NCI-H1417 treated with DMSO at 0.1 percent for 48 hours (cell line): ENCODE results near the gene PLCD1.

Experiments
- DNase-seq: peaks from one replicate; lab custom pipeline; 2025; lab: John Stamatoyannopoulos, UW

The PLCD1 gene

DNA sequence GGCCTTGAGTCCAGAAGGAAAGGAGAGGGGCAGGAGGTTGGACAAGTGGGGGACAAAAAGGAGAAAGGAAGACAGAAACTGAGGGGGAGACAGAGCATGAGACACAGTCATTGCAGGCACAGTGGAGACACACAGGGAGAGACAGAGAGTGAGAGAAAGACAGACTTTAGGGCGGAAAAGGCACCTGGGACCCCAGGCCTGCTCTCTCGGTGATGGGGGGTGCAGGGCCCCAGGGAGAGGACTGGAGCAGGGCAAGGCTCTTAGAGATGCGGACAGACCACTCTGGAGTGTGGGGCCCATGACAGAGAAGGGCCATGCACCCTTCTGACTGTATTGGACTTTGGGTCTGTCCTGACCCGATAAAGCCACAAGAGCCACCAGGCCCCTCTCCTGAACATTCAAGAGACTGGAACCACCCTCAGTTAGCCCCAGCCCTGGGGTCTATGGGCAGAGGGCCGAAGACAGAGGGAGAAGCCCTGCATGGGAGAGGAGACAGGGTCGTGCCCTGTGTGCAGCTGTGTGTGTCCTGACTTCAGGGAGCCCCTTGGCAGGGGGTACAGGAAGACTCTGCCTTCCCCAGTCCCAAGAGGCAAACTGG lies 12.5 kb downstream of the PLCD1 start:
- no peak for DNase-seq

DNA sequence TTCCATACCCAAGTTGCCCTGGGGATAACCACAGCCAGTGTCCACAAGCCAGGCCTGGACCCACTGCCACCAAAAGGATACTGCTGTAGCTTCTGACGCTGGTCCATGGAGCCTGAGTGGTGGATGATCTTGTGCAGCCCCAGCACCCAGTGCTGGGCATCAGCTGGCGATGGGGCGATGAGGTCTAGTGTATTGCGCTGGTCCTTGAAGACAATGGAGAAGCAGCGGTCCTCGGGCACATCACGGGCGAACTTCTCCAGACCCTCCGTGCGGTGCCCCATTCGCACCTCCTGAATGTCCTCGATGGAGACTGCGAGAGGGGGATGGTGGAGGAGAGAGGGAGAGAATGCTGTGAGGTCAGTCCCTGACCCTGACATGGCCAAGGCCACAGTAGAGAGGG lies 13.0 kb downstream of the PLCD1 start:
- DNase-seq: no peak

DNA sequence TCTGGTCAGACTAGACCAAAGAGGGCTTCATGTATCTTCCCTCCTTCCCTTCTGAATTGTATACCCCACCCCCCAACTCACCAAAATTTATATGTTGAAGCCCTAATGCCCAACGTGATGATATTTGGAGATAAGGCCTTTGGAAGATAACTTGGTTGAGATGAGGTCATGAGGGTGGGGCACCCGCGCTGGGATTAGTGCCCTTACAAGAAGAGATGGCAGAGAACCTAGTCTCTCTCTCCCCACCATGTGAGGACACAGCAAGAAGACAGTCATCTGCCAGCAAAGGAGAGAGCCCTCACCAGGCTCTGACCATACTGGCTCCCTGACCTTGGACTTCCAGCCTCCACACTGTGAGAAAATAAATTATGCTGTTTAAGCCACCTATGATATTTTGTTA lies 13.5 kb downstream of the PLCD1 start:
- DNase-seq: no peak

DNA sequence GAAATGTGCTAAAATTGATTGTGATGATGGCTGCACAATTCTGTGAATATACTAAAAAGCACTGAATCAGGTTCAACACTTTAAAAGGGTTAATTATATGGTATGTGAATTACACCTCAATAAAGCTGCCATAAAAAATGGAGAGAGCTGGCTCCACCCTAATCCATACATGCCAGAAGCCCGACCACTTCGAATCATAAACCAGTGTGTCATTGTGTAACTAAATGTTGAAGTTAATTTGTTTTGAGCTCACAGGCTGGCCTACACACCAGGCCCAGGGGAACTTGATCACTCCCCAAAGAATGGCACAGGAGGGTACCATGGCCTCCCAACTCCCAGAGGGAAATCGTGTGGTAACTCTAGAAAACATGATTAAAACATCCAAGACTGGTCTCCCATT lies 14.0 kb downstream of the PLCD1 start:
- DNase-seq: no peak

DNA sequence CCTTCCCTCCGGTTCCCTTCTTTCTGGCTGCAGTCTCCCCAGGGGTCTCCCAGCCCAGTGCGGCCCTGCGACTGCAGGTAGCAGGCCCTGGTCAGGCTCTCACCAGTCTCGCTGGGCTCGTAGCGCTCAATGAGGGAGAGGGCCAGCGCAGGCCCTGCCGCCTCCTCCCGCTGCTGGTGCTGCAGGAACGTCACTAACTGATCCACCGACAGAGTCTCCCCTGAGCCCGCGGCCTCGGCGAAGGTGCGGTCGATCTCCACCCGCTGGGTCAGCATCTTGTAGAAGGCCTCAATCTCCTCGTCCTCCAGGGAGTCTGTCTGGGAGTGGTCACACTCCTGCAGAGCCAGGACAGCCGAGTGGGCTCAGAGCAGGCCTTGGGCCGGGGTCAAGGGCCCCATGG lies 18.3 kb downstream of the PLCD1 start:
- DNase-seq: no peak

DNA sequence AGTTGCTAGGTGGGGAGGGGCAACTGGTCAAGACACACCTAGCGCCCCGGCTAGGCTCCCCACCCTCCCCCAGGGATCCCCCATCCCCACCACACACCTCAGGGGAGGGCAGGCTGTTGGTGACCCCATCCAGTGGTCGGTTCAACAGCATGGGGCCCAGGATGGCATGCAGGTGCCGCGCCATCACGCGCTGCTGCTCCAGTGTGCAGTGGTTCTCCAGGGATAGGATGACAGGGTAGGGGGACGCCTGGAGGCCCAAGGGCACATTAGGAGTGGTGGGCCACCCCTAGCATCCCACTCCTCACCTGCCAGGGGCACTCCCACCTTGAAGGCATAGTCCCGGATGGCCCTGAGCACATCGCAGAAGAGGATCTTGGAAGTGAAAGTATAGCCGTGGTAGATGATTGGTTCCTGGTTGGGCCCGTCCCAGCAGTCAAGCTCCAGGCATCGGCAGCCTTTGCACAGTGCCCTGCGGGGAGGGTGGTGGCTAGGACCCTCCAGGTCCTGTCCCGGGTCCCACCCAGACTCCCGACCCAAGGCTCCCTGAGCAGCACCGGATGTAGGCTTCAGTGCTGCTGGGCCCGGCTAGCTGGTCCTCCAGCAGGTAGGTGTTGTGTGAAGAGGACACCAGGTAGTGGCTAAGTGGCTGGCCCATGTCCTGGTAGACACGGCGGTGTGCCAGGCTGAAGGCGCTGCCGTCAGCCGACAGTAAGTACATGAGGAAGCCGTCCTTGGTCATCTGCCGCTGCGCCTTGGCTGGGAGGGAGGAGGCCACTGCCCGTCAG lies 19.4 kb downstream of the PLCD1 start:
- no peak for DNase-seq

DNA sequence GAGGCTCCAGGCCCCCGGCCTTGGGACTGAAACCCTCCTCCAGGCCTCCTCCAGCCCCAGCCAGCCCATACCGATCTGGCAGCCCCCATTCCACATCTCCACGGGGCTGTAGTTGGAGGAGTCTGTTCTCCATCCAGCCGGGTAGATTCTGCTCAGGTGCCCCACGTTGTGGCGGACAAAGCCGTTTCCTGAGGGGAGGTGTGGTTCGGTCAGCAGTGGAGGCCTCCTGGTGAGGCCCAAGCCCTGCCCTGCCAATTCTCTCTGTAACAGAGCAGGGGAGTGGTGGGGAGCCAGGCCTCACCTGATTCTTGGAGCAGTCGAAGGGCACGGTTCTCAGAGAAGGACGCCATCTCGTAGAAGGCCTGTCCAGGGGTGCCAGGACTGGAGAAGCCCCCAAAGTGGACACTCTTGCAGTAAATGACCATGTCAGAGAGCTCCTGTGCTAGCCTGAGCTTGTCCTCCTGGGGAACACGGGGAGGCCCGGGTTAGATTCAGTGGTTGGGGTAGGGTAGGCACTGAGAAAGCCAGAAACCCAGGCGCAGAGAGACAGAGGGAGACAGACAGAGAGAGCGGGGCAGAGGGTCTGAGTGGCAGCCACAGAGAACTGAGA lies 20.4 kb downstream of the PLCD1 start:
- DNase-seq: no peak

DNA sequence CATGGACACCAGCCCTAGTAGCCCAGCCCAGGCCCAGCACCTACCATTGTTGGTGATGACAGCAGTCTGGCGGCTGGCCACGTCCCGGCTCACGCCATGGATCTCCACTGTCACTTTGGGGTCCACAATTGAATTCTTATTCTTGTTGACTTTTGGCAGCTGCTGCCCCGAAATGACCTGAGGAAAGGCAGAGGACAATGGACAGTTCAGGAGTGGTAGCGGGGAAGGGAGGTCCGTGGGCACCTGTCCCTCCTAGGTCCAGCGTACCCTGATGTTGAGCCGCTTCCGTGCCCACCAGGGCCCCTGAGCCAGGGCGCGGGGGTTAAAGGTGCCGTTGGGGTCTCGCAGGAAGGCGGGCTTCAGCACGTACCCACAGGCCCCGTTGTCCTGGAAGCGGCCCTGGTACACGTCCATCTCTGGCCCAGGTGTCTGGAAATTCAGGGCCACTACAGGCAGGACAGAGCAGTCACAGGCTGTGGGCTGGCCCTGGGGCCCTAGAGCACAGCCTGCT lies 21.2 kb downstream of the PLCD1 start:
- DNase-seq: no peak

DNA sequence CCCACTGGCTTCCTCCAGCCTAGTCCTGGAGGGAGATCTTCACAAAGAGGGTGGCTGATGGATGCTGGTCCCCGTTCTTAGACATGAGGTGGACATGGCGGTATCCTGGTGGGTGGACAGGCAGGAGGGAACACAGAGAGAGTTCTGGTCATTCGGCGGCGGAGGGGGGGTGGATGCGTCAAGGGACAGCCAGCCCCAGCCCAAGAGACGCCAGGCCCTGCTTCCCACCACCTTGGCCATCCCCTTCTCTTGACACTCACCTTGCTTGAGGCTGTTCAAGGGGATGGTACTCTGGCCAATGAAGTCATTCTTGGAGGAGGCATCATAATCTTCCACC lies 21.7 kb downstream of the PLCD1 start:
- no peak for DNase-seq

DNA sequence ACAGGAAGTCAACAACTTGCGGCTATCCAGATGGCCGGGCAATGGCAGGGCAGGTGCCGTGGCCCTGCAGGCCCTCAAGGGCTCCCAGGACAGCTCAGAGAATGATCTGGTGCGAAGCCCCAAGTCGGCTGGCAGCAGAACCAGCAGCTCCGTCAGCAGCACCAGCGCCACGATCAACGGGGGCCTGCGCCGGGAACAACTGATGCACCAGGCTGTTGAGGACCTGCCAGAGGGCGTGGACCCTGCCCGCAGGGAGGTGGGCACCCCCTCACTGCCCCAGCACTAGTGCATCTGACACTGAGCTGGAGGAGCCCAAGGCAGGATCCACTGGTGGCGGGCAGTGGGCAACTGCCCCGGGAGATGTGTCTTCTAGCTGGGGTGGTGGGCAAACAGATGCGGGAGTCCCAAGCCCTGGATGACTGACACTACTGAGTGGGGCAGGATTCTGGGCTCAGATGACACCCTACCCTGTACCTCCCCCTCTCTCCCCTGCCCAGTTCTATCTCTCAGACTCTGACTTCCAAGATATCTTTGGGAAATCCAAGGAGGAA lies 22.9 kb downstream of the PLCD1 start:
- DNase-seq: no peak

DNA sequence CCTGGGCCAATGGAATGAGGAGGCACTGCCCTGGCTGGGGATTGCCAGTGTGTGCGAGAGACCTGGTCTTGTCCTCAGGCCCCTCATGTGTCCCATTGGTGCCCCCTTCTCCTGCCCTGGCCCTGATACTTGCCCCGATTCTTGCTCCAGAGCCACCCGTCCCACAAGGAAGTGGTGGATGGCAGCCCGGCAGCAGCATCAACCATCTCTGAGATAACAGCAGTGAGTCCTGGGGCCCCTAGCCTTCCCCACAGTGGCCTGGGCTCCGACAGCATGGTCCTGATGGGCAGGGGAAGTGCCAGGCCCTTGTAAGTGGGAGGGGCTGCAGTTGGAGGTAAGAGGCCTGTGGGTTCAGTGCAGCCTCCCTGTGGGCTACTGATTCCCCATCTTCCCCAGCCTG lies 23.4 kb downstream of the PLCD1 start:
- DNase-seq: no peak

DNA sequence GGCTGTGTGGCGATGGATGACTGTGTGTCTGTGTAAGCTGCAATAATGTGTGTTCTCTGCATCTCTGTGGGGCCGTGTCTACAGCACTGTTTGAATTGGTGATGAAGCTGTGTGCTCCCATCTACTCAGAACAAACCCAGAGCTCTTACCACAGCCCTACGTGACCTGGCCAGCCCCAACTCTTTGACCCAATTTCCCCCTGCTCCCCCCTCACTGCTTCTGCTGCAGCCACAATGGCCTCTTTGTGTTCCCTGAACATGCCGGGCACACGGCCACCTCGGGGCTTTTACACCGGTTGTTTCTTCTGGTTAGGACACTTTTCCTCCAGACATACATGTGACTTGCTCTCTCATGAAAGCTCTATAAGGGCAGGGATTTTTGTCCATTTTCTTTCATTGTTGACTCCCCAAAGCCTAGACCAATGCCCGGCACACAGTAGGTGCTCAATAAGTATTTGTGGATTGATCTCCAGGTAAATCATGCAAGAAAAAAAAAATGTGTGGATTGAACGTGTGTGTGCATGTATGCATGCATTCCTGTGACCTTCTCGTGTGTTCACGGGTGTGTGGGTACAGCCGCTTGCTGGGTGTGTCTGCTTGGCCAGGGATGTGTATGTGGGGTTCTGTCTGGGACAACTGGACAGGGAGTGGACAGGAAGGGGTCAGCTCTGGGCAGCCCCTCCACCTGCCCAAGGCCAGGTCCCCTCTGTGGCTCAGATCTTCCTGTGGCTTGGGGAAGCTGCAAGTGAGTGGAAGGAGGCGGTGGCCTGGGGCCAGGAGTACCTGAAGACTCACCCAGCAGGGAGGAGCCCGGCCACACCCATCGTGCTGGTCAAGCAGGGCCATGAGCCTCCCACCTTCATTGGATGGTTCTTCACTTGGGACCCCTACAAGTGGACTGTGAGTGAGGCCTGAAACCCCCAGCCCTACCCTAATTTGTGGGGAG lies 24.1 kb downstream of the PLCD1 start:
- no peak for DNase-seq

DNA sequence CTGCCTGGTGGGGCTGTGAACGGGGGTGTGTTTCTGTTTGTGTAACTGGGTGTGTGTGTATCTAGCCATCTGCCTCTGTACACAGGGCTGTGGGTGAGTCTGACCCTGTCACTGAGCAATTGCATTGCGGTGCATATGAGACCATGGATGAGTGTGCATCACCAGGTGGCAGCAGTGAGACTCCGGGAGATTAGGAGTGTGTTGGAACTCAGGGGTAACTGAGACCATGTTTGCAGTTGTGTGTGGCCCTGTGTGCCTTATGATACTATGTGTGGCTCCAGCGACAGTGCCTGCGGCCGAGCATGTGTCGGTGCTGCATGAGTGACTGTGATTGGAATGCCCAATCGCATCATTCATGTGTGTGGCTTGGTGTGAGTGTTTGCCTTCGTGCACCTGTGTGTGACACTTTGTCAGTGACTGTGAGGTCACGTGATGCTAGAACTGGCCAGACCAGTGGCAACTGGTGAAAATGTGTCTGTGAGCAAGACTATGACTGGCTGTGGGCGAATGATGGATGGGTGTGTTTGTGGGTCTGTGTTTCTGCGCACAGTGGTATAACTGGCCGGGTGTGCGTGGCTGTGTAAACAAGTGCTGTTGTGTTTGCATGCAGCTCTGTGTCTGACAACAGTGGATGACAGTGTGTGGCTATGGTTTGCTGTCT lies 24.9 kb downstream of the PLCD1 start:
- no peak for DNase-seq

DNA sequence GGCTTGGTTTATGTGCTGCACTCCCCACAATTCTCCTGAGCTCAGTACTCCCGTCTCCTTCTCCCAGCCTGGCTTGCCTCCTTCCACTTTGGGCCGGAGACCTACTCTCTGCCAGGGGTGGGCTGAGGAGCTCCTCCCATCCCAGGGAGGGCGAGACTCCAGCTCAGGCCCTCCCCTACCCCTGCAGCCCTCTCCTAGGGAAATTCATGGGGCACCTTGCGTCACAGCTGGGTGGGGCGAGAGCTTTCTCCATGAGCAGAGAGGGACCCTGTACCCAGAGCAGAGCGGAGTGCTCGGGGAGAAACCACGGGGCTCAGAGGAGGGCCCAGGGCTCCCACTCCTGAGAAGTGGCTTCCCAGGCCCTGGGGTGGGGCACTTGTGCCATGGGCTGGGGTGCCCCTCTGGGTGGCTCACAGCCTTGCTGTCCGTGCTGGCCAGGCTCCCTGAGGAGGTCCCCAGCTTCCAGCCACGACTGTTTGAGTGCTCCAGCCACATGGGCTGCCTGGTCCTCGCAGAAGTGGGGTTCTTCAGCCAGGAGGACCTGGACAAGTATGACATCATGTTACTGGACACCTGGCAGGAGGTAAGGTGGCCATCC lies 25.5 kb downstream of the PLCD1 start:
- no peak for DNase-seq

DNA sequence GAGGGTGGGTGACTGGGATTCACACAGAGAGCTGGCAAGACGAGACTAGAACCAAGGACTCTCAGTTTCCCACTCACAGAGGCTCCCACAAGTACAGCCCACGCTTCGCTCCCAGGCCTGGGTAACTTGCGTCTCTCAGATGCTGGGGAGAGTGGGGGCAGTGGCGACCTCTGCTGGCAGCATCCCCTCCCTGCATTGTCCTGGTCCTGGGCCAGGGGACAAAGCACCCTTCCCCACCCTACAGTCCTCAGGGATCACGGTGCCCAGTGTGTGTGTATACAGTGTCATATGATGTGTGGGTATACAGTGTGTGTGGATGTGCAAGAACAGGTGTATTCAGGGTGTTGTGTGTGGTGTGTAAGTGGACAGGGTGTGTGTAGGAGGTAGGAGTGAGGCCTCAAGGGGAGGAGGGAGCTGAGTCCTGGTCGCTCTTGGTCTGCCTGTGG lies 26.0 kb downstream of the PLCD1 start:
- no peak for DNase-seq

DNA sequence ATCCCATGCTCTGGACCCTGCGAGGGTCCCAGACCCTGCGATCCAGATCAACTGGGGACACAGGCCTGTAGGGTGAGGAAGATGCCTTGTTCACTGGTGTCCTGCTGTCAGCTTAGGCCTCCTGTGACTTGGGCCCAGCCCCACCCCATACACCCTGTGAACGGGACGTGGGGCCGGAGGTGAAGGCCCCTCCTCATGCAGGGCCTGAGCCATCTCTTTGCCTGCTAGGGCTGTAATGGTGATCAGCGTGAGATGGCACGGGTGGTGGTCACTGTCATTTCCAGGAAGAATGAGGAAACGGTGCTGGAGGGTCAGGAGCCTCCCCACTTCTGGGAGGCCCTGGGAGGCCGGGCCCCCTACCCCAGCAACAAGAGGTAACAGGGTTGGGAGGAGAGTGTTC lies 26.5 kb downstream of the PLCD1 start:
- DNase-seq: no peak

DNA sequence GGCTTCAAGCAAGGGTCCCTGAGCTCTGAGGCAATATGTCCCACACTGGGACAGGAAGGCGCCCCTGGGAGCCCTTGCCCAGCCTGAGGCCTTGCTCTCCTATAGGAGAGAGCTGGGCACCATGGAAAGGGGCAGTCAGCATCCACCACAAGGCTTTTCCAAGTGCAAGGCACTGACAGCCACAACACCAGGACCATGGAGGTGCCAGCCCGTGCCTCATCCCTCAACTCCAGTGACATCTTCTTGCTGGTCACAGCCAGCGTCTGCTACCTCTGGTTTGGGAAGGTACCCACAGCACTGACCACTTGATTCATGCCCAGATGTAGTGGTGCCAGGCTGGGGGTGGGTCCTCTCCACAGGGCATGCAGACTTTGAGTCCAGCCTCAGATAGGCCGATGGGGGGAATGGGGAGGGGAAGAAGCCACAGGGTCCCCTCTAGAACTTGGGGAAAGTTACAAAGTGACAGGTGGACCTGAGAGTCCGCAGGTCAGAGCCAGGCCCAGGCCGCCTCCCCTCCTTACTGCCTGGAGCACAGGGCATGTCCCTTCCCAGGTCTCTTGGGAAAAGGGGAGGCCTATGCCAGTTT lies 27.1 kb downstream of the PLCD1 start:
- DNase-seq: no peak

DNA sequence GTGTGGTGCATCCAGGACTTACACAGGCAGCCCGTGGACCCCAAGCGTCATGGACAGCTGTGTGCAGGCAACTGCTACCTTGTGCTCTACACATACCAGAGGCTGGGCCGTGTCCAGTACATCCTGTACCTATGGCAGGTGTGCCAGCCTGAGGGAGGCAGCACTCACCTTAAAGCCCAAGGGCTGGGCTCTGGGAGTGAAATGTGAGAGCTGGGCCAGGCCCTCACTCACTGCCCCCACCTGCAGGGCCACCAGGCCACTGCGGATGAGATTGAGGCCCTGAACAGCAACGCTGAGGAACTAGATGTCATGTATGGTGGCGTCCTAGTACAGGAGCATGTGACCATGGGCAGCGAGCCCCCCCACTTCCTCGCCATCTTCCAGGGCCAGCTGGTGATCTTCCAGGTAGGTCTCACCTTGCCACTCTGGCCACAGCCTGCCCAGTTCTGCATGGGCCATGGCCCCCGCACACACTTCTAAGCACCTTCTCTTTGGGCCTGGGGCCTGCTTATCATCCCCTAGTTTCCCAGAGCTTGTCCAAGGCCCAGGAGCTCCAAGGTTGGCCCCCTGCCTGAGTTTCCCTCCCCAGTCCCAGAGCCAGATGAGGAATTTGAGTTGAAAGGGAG lies 27.9 kb downstream of the PLCD1 start:
- no peak for DNase-seq

DNA sequence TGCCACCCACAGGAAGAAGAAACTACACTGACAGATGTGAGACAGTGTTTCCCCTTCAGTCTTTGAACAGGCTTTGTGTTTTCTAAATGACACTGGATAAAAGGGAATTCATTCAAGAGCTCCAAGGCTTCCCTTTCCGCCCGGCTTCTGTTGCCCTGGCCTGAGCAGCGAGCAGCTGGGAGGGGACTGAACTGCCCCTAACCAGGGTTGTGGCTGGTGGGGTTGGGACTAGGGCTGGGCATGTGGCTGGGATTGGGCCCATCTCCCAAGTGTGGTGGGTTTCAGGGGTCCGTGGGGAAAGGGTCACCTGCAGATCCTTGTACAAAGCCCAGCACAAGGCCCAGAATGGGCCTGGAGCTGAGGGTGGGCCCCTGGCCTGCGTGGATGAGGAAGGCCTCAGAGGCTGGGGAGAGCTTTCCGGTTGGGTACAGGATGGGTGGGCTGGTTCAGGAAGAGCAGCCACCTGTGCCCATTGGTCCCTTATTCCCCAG lies 28.4 kb downstream of the PLCD1 start:
- DNase-seq: no peak
